NCI-H524 (cell line): ENCODE results near the gene MYRIP.
"Not testable (repeated sequence)": the region's sequence is repeated elsewhere in the genome, so short reads cannot be mapped to it uniquely, and the experiment has no call there.

Experiments
- DNase-seq, 2 experiments: peaks; one replicate each; lab custom pipeline; 2025; lab: John Stamatoyannopoulos, UW

The MYRIP gene

DNA sequence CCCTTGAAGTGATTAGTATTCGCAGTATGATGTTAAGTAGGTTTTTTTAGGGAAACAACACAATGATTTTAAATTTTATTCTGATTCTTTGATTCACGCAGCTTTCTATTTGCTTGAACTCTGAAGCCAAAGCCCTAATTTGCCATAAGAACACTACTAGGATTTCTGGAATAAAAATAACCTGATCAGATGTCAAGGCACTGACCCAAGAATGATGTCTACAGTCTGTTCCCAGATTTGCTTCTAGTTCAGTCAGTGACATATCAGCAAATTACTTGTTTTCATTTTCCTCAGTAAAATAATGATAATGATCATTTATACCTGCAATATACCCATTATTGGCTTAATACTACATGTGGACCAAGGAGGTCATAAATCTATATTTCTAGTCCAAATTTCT lies 320.6 kb downstream of the MYRIP start:
- DNase-seq = no peak

DNA sequence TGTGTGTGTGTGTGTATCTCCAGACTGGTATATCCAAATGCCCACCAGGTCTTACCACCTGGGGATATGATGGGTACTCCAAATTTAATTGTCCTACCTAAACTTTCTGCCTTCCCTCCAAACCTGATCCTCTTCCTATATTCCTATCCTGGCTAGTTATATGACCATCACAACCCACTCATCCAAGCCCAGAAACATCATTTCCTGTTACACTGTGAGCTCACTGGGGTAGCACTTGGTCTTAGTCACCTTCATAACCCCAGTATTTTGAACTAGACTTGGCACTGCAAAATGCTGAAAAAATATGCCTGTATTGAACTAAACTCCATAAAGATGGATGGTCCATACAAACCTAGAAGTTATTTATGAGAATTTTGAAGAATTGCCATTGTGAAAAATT lies 321.3 kb downstream of the MYRIP start:
- no peak for DNase-seq

DNA sequence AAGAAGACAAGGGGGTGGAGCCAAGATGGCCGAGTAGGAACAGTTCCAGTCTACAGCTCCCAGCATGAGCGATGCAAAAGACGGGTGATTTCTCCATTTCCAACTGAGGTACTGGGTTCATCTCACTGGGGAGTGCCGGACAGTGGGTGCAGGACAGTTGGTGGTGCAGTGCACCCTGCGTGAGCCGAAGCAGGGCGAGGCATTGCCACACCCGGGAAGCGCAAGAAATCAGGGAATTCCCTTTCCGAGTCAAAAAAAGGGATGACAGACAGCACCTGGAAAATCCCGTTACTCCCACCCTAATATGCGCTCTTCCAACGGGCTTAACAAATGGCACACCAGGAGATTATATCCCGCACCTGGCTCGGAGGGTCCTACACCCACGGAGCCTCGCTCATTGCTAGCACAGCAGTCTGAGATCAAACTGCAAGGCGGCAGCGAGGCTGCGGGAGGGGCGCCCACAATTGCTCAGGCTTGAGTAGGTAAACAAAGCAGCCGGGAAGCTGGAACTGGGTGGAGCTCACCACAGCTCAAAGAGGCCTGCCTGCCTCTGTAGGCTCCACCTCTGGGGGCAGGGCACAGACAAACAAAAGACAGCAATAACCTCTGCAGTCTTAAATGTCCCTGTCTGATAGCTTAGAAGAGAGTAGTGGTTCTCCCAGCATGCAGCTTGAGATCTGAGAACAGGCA lies 324.6 kb downstream of the MYRIP start:
- DNase-seq = not testable (repeated sequence)

DNA sequence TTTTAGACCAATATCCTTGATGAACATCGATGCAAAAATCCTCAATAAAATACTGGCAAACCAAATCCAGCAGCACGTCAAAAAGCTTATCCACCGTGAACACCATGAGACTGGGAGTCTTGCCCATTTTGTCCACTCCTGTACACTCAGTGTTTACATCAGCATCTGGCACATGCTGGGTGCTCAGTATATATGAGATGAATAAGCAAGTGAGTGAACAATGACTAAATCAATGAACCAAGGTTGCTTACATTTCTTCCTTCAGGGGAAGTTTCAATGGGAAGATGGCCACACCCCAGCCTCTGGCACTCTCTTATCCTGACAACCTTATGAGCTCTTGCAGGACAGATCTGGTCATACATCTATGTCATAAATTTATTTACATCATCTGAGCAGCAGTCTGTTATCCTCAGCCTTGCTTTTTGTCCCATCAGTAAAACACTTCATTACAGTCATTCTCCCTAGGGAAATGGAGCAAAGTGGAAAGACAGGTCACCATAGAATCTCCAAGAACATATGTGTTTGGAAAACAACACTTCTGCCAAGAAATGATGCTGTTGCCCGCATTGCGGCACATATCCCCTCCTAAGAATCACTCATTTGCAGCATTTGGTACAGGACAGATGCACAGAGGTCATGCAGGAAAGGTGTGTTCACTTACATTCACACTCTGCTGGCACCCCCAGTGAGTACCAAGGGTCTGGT lies 328.3 kb downstream of the MYRIP start:
- DNase-seq = no peak

DNA sequence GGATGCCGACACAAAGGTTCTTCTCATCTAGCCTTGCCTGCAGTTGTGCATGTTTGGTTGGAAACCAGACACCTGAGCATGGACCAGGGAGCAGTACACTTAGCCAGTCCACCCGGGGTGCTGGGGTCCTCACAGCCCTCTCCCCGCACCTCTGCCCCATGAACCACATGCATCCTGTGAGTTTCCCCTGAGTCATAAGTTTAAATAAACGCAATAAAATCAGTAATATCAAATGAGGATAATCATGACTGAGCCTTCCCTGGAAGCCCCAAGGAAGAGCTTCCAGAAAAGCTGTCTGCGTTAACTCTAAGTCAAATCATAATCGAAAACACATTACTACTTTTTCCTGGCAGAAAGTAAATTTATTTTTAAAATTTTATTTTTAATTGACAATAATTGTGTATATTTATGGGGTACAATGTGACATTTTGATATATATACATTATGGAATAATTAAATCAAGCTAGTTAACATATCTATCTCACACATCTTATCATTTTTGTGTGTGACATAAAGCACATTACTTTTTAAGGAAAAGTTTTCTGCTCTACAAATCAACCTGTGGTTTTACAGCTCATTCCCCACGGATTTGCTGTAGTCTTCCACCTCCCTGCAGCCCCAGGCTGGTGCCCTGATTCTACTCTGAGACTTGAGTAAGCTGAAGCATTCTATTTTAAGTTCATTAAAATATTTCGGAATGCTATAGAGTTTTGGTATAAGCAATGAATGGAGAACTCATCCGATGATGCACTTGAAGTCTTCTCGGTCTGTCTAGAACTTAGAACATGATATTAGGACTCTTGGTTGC lies 334.1 kb downstream of the MYRIP start:
- no peak for DNase-seq

DNA sequence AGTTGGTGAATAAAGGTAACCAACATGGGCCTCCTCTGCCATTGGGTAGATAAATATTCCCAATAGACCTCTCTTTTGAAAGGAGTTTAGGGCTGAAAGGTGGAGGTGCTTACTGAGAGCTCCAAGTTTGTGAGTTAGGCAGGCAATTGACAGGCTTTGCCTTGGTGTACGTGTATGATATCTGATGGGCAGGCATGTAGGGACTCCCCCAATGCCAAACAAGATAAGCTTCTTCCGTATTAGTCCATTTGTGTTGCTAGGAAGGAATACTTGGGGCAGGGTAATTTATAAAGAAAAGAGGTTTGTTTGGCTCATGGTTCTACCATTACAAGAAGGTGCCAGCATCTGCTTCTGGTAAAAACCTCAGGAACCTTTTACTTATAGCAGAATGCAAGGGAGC lies 339.4 kb downstream of the MYRIP start:
- no peak for DNase-seq

DNA sequence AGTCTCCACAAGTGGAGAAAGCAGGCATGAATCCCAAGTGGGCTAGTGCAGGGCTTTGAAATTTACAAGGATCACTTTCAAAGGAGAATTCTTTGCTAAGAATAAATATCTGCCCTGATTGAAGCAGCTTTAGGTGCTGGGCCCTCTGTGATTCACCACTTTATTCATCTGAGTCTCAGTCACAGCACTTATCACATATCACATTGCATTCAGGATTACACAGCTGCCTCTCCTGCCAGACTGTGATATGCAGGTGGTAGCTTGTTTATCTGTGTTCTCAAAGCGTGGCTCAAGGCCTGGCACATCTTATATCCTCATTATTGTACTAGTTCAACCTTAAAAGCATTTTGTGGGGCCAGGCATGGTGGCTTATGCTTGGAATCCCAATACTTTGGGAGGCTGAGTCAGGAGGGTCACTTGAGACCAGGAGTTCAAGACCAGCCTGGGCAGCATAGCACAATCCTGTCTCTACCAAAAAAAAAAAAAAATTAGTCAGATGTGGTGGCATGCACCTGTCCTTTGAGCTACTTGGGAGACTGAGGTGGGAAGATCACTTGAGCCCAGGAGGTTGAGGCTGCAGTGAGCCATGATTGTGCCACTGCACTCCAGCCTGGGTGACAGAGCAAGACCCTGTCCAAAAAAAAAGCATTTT lies 343.2 kb downstream of the MYRIP start:
- peak in 1 of 2 experiments; percentile 69 for DNase-seq

DNA sequence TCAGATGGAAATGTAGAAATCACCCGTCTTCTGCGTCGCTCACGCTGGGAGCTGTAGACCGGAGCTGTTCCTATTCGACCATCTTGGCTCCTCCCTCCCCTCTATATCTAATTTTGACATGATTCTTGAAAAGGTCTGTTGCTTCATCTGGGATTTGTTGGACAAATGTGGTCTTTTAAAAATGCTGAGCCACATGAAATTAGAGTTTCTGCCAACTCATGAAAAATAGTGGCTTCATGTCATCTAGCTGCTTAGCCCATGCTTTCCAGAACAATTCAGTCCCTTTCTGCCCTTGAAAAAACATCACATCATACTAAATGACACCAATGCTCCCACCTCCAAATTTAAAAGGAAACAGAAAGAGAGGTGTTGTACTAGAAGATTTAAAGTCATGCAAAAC lies 351.5 kb downstream of the MYRIP start:
- no peak for DNase-seq

DNA sequence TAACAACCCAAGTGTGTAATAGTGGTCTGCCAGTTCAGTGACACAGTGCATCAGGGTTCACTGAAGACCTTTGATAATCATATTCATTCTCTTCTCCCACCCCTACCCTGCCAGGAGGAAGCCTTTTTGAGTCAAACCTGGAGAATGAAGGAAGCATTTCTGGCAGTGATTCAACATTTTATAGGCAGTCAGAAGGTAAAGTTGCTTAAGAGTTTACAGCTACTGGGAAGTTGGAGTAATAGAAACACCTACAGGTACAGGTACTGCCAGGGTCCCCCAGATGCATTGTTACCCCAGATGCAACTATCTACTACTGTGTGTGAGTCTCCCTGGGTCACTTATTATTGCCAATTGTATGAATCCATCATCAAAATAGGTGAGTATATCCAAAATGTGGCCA lies 353.2 kb downstream of the MYRIP start:
- no peak for DNase-seq

DNA sequence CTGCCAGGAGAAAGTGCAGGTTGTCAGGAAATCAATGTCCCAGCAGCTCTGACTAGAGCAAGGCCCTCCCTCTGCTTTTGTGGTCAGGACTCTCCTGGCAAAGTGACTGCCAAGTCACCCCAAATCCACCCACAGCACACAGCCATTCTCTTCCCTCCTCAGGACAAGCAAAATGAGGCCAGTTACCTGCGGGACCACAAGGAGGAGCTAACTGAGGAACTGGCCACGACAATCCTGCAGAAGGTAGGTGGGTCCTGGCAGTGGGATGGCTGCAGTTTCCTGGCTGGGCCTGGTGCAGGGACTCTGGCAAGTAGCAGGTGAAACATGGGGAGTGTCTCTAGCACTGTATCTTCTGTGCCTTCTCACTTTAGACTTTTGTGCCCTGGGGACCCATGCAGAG lies 357.6 kb downstream of the MYRIP start:
- no peak for DNase-seq

DNA sequence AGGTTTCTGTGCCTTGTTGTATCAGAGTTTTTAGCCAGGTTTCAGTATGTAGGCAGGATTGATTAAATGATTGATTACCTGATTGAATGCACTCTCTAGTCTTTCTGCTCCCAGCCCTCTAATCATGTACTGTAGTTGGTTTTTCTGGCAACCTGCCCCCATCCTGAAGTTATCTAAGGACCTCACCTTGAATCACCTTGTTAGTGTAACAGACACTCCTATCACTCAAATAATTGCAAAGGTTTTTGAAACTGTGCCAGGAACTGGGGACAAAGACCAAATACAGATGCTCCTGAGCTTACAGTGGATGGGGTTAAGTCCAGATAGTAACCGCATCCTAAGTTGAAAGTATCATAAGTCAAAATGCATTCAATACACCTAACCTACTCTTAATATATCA lies 358.5 kb downstream of the MYRIP start:
- DNase-seq = no peak

DNA sequence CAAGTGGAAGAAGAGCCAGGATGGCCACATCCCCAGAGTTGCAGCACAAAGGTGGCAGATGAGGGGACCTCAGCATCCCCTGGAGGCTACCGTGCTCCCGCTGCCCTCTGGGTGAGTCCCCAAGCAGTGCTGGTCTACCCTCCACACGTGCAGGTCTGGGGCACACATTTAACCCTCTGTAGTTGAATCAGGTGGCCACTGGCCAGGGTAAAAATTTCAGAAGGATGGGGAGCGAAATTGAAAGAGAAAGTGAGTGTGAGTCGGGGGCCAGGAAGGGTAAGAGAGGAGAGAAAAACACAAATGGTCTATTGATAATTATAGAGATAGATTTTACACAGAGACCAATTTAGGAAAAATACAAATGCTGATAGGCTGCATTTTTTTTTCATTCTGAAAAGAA lies 360.6 kb downstream of the MYRIP start:
- no peak for DNase-seq

DNA sequence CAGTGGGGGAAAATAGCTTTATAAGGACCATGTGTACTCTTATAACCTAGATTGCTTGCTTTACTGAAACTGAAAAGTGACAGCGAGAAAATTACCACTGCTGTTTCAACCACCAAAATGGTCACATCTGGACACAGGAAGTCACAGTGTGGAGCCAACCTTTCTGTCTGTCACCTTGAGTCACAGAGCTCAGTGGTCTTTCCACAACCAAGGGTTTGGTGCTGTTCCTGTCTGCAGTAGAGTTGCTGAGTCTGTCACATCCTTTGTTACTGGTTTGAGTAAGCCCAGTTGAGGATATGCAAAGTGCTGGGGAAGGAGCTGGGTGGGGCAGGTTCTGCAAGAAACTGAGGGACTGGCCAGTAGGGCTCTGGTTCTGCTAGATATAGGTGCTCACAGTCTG lies 361.0 kb downstream of the MYRIP start:
- DNase-seq = no peak

DNA sequence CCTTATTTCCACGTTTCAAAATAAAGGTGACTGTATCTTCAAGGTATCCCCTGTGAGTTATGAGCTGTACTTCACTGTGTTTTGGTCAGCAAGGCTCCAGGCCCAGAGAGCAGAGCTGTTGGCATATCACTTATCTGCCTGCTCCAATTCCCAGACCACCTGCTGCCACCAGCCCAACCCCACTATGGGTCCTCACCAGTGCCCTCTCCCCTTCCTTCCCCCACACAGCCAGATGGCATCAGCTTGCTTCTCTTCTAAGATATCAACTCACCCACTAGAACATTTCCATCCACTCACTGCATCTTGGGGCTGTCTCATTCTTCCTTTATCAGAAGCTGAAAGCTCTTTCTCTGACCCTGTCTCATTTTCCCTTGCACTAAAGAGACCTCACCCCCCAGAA lies 363.2 kb downstream of the MYRIP start:
- peak; percentile 77 to 93 for DNase-seq

DNA sequence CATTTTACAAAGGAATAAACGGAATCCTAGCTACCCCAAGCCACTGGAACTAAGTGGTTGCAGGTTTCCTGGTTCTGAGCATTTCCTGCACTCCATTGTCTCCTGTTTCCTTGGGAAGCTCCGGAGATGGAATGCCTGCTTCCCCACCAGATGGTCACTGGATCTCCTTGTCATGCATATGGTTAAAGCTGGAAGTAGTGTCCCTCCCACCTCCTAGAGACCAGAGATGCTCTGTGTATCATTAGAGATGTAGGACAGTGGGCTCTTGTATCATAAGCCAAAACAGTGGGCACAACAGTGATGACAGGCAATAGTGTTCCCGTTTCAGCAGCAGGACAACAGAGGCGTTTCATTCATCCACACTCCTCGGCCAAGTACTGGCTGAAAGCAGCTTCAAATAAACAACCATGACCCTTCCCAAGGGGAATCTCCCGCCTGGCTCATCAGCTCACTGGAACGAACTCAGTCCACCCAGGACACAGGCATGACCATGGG lies 363.9 kb downstream of the MYRIP start:
- DNase-seq = peak; percentile 29 to 78

DNA sequence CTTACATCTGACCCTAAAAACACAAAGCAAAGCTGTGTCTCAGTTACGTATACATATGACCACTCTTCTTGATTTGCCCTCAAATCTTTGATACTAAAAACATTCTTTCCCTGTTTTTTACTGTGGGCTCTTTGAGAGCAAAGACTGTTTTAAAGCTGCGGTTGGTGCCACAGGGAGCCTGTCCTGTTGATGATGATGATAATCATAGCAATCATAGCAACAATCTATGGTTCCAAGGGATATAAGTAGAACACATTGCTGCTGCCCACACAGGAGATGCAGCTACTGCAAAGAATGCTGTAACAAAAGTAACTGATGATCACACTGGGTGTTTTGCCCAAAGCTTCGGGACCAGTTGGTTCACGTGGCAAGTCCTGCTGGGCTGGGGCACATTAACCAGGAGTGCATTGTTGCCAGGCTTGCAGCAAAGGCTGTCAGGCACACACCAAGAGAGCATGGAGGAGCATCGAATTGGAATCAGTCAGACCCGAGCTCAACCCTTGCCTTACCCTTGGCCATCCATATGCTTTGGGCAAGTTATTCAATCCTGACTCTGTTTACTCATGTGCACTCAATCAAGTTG lies 368.7 kb downstream of the MYRIP start:
- no peak for DNase-seq

DNA sequence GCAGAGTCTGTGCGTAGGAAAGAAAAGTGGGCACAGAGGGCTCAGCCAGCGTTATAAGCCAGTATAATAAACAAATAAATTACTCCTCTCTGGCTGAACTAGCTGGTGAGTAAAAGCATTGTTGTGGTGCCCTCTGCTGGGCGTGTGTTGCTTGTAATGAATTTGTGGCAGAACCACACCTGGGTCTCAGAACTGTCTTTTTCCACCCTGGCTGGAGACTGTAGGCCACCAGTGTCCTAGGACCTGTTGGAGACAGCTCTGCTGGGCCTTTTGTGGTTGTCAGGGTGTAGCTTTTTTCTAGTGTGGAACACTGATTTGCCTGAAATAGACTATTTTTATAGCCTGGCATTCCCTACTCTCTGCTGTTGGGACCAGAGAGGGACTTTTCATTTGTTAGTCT lies 369.6 kb downstream of the MYRIP start:
- peak; percentile 59 to 70 for DNase-seq

DNA sequence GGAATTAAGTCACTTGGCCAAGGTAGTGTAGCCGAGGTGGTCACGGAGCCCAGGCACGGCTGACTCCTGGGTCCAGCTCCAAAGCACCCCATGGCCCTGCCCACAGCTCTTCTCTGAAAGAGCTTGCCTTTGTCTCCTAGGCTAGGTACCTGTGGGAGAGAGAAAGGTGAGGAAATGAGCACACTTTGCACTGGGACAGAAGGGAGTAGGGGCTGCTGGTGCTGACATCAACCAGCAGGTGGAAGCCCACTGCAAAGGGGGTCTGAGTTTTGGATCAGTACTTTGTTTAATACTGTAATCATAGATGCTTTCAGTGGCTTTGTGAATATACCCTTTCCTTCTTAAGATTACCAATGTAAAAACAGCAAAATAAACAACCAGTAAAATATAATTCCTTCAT lies 371.8 kb downstream of the MYRIP start:
- DNase-seq = no peak

DNA sequence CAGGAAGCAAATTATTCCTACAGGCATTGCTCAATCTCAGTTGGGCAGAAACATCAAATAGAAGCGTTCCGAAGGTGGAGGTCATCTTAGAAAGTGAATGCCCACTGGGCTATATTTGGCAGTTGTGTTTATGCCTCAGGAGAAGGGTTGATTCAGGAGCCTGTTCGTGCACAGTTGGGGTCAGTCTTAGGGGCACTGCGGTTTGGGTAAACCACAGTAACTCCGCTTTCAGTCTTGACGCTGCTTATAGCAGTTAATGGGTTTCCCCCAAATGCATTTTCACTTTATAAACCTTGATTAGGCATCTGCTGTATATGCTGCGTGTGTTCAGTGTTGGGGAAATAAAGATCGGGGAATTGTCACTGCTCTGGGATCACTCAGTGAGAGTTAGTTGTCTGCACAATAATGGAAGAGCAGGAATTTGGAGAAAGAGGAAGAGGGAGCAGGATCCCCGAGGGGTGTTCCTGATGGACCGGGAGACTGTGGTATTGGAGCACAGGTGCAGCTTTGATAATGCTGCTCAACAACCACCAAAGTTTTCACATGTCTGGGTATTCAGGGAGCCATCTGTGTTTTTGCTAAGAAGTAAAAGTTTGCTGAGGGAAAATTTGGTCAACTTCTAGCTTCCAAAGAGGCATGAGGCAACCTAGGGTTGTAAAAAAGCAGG lies 375.8 kb downstream of the MYRIP start:
- no peak for DNase-seq

DNA sequence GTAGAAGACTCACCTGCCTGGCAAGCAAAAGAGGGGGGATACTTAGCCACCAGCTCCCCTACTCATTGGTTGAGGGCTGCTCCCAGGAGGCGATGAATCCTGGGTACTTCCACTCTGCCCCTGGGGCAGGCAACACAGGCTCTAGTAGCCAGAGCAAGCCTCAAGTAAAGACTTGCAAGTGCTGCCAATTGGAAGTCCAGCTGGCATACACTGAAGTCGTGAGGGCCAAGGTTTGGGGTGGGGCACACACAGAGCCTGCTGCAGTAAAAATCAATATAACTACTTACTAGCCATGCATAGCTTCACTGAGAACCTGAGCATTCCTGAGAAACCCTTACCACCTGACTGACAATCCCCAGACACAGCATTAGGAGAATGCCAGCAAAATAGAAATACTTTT lies 377.1 kb downstream of the MYRIP start:
- no peak for DNase-seq

DNA sequence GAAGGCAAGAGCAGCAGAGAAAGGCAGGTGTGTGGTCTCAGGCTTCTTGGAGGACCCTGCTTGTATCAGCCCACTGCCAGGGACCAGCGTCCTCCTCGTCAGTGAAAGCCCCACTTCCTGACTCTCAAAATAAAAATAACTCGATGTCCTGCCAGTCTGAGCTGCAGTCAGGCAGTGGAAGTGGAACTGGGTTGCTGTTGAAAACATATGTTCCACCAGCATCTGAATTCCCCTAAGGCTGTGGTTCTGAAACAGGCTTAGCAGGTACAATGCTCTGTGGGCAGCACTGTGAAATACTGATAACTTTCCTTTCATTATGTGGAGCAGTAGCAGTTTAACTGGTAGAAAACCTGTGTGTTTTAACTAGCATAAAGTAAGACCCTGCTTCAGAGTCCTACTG lies 378.5 kb downstream of the MYRIP start:
- no peak for DNase-seq
